HG02973 (cell line): ENCODE results near the gene VCX3B.
"Not testable (repeated sequence)": the region's sequence is repeated elsewhere in the genome, so short reads cannot be mapped to it uniquely, and the experiment has no call there.

Source experiments
- ATAC-seq: cut with Tn5 transposase; IDR thresholded peaks from one replicate; pipeline ENCODE4 v1.9.1; 2021; ENCODE audit warnings: moderate library complexity; ENCODE audit not compliant: unreplicated experiment

VCX3B gene

DNA sequence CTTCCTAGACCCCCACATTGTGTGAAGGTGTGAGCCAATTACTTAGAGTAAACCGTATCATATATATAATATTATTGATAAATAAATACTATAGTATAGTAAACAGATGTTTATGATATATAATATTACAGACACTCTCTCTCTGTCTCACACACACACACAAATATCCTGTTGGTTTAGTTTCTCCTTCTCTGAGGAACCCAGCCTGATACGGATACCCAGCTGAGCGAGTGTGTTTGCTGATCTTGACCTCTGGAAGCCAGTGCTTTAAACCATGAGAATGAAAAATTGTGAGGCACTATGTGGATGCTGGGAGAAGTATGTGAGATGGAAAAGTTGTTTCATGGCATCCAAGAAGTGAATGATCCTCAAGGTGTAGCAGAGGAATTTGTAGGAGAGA is at the start of gene VCX3B:
Gene VCX3B (plus strand): TSS at position 301 of the 400 bp plus-strand sequence. CDS start 621 bp downstream, outside the sequence.
- not testable (repeated sequence) for ATAC-seq

DNA sequence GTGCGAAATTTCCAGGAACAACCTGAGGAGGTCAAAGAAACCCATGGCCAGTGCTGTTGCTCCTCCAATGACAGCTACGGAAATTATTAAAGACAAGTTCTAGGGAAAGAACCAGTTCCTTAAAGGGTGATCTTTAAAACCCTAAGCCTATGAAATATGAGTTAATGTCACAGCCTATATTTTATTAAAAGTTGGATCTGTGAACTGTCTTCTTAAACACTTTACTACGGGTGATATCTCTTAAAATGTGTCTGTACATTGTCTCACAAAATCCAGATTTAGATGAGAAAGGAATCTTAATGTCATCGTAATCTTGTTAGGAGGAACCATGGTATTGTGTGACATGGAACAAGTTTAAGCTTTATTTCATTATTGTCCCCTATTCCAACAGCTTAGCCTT is 46.3 kb upstream of the VCX3B start:
- ATAC-seq = no peak

DNA sequence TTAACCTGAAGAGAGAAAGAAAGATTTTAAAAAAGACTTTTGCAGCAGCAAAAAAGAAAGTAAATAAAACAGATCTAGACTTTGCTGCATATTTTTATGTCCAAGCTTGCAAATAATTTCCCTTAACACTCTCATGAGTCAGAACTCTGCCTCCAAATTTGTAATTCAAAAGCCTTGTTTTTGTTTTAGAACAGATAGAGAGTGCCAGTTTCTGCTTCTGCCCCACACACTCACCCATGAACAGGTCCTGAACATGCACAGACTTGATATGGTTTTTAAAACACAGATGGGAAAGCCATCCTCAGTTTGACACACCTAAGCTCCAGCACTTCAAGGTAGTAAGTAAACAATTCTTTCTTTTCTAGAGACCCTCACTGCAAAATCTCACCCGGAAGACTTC is 39.7 kb upstream of the VCX3B start:
- no peak for ATAC-seq

DNA sequence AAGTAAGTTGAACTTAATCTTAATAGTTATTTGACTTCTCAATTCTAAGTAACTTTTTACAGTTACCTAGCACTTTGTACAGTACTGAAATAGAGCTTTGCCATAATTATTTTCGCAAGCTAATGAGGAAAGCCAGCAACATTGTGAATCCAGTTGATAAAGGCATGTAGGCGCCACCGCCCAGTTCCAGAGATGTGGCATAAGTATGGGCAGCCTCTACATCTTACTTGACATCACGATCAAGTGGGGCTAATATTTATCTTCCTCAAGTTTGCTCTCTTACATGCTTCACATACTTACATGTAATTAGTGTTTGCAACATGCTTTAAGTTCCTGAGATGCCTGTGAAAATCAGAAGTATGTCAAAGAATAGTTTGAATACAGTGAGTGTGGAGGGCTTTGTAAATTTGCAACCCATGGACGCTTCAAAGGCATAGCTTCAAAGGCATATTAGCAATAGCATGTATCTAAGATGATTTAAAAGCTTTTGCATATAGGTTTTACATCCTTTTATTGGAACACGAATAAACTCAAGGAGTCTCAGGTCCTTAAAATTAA is 34.9 kb upstream of the VCX3B start:
- no peak for ATAC-seq

DNA sequence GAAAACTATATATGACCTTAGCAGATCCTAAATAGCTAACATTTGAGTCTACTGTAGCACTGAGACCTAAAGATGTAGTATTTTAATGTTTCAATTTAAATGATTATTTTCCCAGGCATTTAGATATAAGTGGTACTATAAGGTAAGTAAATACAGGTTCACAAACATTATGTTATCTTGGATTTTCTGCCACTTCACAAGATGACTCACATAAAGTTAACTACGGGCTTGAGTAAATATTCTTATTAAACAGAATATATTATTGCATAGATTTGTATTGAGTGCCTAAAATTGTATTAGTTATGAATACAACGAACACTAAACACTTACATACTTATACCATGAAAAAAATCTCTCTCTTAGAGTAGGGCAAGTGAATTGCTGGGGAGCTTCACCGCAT is 34.2 kb upstream of the VCX3B start:
- no peak for ATAC-seq

DNA sequence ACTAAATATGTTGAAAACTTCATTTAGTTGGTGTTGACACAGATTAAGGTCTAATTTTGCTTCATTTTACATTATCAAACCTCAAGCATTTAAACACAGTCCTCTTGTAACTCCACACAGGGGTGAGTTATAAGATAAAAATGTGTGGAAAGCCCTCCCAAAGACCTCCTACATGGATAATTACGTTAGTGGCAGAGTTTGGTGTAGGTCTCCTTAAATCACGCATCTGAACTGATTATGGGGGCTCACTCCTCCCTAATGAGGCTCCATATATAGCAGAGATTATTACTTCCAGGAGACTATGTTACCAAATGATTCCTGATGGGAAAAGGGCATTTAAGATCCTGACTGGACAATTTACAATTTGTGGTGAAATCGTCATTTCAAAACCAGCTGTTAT is 32.2 kb upstream of the VCX3B start:
- no peak for ATAC-seq

DNA sequence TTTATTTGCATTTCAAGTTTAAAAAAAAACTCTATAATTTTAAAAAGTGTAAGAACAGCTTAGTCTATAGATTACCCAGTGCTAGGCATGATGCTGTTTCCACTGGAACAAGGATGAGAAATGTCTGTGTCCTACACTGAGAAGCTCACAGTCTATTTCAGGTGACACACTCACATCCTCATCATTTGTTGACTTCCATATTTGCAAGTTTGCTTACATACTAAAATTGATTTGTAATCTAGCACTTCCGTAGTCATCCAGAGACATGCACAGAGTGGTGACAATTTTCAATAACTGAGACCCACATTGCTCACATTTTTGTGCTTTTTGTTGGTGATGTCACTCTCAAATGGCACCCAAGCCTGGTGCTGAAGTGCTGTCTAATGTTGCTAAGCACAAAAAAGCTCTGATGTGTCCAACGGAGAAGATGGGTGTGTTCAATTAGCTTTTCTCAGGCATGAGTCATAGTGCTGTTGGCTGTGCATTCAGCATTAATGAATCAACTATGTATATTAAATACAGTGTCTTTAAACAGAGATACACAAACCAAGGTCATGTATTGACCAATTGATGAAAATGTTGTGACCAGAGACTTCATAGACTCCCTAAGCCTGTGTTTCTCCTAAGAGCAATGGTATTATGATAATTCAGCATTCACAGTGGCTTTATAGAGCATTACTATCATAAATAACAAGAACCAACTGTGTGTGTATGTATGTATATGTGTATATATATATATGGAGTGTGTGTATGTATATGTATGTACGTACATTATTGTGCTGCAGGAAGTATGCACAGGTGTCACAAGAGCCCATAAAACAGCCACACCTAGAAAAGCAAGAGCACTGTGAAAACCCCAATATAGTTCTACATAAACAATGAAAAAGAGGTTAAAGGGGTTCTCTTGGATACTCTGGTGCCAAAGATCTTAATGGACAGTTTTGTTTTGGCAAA is 31.2 kb upstream of the VCX3B start:
- no peak for ATAC-seq

DNA sequence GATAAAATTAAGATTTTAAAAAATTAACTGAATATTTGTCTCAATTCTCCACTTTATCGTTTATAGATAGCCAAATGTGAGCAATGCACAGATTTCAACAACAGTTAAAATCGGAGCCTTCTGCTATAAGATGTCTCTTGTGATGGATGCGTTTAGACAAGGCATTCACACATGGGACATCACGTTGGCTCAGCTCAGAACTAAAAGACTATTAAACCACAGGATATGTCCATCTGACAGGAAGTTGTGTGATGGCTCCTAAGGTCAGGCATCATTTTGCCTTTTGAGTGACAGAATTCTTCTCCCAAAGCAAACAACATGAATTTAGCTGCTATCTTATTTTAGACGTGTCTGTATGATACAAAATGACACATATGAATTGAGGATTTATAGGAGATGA is 17.3 kb upstream of the VCX3B start:
- no peak for ATAC-seq

DNA sequence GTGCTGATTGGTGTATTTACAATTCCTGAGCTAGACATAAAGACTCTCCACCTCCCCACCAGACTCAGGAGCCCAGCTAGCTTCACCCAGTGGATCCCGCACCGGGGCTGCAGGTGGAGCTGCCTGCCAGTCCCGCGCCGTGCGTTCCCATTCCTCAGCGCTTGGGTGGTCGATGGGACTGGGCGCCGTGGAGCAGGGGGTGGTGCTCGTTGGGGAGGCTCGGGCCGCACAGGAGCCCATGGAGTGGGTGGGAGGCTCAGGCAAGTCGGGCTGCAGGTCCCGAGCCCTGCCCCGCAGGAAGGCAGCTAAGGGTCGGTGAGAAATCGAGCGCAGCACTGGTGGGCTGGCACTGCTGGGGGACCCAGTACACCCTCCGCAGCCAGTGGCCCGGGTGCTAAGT is 12.3 kb upstream of the VCX3B start:
- not testable (repeated sequence) for ATAC-seq

DNA sequence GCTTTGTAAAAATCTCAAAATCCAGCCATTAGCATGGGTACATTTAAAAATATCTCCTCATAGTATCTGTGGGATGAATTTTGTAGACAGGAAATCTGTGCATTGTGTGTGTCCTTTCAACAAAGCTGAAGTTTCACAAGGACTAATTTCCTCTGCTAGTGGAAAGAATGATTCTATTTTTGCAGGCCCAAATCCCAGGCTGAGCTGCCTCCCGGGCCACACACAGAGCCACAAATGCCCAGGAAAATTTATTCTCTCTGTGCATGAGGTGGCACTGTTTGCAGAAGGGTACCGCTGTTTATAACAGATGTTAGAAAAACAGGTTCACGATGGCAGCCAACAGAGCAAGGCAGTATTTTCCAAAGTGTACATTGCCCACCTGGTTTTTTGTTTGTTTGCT is 11.0 kb upstream of the VCX3B start:
- no peak for ATAC-seq

DNA sequence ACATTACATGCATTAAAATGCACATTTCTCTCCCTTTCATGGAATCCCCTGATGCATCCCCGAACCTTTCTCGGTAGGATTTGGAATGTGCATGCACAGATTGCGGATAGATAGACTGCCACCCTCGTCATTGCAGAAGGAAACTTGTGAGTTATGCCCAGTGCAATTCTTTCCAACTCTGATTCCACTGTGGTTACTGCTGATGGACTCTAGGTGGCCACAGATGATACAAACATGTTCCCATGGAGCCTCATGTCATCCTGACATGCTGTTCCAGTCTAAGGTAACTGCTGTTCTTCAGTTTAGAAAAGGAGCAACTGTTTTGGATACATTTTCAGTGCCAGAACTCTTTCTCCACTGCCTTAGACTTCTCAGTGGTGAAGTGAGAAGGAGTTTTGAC is 9.1 kb upstream of the VCX3B start:
- no peak for ATAC-seq

DNA sequence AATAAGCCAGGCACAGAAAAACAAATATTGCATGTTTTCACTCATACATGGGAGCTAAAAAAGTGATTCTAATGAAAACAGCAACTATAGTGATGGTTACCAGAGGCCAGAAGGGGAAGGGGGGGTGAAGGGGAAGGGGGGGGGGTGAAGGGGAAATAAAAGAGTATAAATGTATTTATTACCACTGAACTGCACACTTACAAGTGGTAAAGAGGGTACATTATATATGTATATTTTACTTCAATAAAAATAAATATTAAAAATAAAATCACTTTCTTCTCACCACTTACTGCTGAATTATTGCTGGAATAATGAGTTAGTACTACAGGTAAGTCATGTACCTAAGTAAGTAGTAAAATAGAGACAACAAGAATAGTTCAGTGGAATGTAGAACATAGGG is 2.1 kb upstream of the VCX3B start:
- no peak for ATAC-seq

DNA sequence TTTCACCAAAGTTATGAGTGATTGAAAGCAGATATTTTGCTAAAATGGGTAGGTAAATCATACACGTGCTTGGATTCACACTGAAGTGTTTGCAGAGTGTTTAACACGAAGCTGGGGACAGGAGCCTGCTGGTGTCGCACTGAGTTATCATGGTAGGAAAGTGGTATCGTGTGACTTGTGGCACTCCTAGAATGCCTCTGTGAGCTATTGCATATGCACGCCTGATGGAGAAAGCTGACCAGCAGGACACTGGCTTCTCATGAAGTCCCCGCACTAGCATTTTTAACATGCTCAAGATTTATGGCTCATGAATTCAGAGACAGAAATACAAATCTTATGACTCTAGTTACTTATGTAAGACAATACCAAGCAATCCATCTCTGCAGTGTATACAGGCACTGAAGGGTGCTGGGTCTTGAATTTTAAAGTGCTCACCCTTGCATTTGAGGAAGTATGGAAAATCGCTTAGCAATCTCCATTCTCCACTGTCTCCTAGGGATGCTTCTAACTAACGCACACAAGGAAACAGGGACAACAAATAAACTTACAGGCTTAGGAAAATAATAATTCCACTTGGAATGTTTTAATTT is 19.8 kb downstream of the VCX3B start:
- ATAC-seq = no peak

DNA sequence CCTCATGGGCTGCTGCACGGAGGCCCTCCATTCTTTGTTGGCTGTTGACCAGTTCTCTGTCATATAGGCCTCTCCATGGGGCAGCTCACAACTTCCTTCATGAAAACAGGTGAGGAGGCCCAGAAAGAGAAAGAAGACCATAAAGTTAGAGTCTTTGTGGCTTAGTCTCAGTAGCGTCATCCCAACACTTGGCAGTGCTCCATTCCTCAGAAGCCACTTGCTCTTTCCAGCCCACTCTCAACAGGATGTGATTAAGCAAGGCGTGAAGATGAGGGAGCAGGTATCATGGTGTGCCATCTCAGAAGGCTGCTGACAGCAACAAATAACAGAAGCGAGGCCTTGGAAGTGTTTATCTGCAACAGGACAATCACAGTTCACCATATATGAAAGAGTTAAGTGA is 30.4 kb downstream of the VCX3B start:
- not testable (repeated sequence) for ATAC-seq

DNA sequence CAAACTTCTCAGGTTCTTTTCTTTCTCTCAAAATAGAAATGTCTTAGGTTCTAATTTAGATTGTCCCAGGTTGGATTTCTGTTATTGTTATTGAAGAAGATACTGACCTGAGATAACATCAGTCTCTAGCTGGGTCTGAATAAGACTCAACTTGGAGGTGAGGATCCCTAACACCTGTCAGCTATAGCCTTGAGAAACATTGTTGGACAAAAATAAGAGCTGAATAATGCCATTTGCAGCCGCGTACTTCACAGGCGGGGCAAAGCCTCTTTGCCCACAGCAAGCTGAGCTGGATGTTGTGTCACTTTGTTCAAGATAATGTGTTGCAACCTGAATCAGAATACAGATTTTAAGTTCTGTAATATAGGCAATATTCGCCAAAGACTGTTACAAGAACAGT is 35.6 kb downstream of the VCX3B start:
- no peak for ATAC-seq

DNA sequence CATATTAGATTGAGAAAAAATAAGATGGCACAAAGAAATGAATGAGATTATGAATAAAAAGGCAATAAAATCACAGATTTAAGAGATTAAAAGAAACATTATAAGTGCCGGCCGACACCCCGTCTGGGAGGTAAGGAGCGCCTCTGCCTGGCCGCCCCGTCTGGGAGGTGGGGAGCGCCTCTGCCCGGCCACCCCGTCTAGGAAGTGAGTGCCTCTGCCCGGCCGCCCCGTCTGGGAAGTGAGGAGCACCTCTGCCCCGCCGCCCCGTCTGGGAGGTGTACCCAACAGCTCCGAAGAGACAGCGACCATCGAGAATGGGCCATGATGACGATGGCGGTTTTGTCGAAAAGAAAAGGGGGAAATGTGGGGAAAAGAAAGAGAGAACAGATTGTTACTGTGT is 37.5 kb downstream of the VCX3B start:
- not testable (repeated sequence) for ATAC-seq

DNA sequence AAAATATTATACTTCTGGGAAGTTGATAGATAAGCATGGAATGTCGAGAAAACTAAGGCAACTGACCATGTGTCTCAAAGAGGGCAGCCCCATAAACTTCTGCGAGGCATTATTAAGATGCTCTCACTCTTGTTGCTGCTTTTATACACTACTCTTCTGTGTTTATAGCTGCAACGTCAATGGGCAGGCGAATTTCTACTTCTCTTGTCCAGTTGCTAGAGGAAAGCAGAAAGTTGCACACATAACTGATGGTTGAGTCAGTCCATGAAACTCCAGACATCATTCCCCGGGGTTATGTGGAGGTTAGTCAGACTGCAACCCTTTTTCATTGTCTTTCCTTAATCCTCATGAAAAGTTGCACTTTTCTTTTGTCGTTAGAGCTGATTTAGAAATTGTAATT is 39.8 kb downstream of the VCX3B start:
- ATAC-seq = no peak
